Activated T-cell treated with anti-CD3 and anti-CD28 coated beads for 48 hours (primary cell): Measurements from ENCODE around the gene CEP170.
A peak's percentile ranks its signal among the peaks of the same experiment; 100 is the strongest.

Experiments used
- DNase-seq: peaks from one replicate; pipeline ENCODE4 v3.0.0-alpha.2; 2020; ENCODE audit warnings: low read depth

The CEP170 gene

DNA sequence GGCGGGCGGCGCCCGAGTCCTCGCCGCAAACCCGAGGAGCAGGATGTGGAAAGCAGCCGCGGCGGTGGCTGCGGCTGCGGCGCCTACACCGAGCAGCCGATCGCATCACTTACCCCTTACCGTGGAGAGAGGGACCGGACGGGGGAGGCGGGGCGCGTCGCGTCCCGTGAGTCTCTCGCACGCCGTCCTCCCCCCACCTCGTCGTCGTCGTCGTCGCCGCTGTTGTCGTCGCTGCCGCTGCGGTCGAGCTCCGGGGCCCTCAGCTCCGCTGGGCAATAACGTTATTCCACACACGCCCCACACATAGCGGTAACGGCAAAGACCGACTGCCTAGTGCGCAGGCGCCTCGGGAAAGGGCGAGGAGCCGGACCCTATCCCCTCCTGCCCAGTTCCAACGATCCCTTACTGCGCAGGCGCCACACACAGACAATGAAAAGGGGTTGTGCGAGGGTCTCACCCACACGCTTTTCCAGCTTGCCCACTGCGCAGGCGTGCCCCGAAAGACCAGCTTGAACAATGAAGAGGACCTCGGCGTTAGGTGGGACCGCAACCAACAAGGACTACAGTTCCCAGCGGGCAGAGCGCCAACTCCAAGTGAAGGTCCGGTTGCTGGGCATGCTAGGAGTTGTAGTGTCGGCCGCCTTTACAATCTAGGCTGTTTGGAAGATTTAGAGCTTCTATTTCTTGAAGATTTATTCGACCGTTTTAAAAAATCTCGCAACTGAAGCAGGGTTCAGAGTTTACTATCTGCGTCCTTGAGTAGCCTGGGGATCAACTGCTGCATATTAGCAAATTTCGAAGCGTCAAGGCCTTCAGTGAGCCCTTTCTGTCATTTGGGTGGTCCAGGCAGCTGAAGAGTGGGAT, at the start of gene CEP170:
Gene CEP170 (minus strand): TSS at position 355 of the 864 bp plus-strand sequence. CDS start 30,001 bp downstream, outside the sequence.
- peak; percentile 85 for DNase-seq

DNA sequence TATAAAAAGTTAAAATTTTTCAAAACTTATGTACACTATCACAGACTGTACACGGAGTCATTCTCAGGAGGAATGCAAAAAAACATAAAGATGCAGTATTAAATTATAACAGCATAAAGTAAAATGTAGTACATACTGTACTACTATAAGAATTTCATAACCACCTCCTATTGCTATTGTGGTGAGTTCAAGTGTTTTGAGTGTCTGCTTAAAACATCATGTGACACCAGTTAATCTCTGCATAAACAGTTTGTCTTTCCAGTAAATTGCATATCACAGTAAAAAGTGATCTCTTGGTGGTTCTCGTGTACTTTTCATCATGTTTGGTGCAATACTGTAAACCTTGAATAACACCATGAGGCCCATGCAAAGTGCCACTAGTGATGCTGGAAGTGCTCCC, 46.0 kb upstream of the CEP170 start:
- DNase-seq = no peak

DNA sequence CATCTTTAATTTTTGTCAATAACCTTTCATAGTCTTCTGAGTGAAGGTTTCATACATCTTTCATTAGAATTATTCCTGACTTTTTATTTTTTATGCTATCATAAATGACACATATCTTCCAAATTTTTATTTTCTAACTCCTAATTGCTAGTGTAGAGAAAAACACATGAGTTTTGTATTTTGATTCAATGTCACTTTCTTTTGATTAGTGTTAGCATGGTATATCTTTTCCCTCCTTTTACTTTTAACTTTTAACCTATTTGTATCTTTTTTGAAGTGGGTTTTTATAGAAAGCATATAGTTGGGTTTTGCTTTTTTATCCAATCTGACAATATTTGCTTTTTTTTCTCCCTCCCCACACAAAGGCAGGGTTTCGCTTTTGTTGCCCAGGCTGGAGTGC, 44.0 kb upstream of the CEP170 start:
- no peak for DNase-seq

DNA sequence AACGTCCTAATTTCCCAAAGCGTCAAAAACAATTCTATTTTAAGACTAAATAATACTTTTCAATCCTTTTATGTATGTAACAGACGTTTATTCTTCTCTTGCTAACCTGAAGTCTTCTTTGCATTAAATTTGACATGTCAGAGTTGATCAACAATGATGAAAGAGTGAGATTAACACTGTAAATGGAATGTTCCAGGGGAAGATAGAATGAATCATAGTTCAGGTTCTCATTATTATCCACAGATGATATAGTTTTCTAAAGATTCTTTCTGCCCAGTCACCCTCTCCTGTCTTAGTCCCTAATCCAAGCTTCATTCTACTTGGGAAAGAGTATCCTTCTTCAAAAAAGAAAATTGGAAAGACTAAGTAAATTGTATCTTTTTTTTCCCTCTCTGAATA, 39.6 kb upstream of the CEP170 start:
- no peak for DNase-seq

DNA sequence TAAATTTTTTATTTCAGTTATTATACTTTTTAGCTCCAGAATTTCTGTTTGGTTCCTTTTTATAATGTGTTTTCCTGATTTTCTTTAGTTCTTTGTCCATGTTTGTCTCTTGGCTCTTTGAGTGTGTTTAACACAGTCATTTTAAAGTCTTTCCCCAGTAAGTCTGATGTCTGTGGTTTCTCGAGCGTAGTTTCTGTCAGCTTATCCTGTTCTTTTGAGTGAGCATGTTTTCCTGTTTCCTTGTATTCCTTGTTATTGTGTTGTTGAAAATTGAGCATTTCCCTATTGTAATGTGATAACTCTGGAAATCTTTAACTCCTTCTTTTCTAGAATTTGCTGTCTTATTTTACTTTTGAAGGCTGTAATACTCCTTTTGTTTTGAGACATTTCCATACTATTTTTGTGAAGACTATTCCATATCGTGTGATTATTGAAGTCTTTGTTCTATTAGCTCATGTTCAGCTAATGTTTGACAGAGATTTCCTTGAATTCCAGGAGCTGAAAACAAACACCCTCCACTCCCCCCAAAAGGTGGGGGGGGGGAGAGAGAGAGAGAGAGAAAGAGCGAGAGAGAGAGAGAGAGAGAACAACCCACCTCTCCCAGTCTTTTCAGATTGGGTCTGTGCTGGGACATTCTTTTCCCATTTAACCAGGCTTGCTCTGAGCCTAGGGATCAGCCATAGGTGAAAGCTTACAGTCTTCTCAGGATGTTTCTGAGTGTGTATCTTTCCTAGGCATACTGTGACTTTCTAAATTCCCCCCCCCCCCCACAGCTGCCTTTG, 39.1 kb upstream of the CEP170 start:
- DNase-seq = no peak

DNA sequence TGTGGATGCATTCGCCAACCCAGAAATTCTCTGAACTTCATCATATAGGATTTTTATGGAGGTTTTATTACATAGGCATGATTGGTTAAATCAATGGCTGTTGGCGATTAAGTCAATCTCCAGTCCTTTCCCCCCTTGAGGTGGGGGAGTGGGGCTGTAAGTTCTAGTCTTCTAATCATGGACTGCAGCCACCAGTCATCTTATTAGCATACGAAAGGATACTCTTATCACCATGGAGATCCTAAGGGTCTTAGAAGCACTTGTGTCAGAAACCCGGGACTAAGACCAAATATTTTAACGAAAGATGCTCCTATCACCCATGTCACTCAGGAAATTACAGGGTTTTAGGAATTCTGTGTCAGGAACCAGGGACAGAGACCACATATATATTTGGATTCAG, 37.0 kb upstream of the CEP170 start:
- no peak for DNase-seq

DNA sequence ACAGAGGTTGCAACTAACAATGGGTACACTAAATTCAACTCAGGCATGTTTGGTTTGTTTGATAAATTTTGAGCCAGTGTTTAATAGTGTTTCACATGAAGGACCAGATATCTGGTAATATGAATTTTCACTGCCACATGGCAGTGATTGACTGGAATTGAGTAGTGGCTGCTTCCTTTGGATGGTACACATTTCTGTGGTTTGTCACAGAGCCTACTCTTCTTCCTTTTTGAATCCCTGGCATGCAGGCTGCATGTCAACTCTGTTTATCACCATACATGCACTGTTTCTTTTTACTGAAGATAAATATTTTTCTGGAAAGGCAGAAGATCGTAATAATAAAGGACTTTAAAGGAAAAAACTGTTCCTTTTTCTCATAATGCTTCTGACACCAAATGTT, 36.2 kb upstream of the CEP170 start:
- DNase-seq = no peak

DNA sequence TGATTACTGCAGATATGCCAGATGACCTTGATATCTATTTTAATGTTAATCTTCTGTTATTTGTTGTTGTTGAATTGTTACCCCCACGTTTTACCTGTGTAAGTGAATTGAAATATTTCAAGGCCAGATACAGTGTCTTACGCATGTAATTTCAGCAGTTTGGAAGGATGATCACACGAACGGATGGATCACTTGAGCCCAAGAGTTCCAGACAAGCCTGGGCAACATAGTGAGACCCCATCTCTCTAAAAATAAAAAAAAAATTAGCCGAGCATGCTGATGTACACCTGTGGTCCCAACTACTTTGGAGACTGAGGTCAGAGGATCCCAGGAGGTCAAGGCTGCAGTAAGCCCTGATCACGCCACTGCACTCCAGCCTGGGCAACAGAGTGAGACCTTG, 33.0 kb upstream of the CEP170 start:
- DNase-seq = no peak

DNA sequence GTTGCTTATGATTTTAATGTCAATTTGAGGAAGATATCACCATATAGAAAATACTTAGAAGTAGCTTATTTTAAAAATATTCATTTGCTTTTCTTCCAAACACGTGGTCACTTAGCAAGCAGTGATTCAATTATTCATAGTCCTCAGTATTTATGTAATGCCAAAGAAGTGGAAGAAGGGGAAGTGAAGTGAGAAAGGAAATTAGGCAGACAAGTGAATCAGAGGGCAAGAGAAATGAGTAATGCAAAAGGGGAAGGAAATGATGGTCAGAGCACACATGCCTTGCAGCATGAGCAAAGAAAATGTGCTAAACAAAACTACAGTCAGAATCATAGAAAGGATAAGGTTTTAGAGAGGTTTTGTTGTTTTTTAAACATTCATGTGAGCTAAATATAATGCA, 32.6 kb upstream of the CEP170 start:
- DNase-seq = no peak

DNA sequence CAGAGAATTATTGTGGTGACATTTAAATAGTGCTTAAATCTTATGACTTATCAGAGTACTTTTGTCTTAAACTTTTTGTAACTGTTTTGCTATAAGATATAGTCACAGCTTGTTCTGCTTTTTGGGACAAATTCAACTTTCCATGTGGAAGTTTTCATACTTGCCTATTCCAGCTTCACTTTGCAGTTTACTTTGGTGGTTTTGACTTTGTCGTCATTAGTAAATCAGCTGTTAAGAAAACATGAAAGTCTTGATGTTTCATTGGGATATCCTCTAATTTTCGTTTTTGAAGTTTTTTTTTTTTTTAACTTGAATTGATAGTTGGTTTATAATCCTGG, 32.0 kb upstream of the CEP170 start:
- no peak for DNase-seq

DNA sequence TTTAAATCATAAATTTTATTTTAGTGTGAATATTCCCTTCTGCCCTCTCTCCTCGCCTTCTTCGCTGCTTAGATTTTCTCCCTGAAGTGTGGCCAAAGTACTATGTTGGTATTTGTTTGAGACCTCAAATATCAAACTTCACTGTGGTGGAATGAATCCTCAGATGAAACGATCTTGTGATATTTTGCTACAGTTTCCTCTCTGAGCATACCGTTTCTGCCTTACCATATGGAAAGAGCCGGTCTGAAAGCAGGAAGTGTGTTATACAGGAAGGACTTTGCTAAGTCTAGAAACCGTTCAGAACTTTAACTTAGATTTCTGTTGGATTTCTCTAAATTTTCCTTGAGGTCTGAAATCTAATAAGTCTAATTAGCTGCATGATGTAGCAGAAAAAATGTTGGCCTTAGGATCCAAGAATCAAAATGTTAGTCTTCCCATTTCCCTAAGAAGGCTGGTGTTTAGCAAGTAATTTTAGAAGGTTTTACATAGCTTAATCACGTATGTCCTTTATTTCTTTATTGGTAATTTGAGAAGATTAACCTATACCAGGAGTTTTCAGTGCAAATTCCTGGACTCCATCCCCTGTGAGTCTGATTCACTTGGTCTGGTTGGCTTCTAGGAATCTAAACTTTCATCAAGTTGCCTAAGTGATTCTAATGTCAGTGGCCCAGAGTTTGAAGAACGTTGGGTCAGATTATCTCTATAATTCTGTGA, 31.5 kb upstream of the CEP170 start:
- no peak for DNase-seq

DNA sequence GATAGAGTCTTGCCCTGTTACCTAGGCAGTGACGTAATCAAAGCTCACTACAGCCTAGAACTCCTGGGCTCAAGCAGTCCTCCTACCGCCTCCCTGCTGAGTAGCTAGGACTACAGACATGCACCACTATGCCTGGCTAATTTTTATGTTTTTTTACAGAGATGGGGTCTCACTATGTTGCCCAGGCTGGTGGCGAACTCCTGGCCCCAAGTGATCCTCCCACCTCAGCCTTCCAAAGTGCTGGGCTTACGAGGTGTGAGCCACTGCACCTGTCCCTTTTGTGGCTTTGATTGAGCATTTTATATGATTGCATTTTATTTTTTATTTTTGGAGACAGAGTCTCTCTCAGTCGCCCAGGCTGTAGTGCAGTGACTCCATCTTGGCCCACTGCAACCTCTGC, 26.6 kb upstream of the CEP170 start:
- no peak for DNase-seq

DNA sequence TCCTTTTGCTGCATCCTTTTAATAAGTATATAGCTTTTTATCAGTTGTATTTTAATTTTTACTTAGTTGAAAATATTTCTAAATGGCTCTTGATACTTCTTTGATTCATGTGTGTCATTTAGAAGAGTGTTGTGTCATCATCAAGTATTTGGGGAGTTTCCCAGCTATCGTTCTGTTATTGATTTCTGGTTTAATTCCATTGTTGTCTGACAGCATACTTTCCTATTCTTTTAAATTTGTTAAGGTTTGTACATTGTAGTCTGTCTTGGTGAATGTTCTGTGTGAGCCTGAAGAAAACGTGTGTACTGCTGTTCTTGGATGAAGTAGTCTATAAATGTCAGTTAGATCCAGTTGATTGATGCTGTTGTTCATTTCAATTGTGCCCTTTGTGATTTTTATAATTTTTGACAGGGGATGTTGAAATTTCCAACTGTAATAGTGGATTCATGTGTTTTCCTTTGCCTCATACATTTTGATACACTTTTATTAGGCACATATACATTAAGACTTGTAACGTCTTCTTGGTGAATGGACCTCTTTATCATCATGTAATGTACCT, 25.6 kb upstream of the CEP170 start:
- no peak for DNase-seq

DNA sequence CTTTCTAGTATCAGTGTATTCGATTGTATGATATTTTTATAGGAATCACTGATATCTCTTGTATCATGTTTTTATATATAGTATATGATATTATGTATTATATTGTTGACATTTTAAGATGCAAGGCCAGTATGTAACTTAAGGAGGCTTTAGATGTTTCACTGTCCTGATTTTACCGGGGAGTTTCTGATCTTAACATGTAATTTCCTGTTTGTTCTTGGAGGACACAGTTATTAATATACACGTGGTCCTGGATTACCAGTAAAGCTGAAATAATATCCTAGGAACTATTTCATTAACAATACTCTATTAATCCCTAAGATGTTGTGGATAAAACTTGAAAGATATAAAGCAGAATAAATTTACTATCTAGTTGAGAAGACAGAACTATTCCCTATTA, 20.2 kb upstream of the CEP170 start:
- DNase-seq = no peak

DNA sequence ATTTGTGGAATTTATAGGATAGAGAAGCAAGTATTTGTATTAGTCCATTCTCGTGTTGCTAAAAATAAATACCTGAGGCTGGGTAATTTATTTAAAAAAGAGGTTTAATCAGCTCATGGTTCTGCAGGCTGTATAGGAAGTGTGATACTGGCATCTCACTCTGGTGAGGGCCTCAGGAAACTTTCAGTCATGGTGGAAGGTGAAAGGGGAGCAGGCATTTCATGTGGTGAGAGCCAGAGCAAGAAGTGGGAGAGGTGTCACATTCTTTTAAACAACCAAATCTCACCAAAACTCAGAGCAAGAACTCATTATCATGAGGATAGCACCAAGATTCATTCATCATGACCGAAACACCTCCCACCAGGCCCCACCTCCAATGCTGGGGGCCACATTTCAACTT, 18.9 kb upstream of the CEP170 start:
- DNase-seq = no peak

DNA sequence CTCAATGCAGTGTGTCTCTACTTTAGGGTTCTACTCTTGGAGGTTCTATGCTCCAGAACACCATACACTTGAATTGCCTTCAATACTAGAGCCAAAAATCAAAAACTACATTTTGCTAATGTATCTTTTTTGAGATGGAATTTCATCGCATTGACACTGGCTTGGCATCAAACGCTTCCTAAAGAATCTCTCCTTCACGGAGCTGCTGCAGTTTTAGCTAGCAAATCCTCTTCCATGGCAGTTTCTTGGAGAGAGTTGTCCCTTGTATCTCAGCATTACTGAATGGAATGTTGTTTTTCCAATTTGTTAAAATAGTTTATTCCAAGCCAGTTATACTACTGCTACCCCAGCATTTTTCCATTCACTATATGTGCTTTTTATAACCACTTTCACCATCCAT, 18.4 kb upstream of the CEP170 start:
- DNase-seq = no peak

DNA sequence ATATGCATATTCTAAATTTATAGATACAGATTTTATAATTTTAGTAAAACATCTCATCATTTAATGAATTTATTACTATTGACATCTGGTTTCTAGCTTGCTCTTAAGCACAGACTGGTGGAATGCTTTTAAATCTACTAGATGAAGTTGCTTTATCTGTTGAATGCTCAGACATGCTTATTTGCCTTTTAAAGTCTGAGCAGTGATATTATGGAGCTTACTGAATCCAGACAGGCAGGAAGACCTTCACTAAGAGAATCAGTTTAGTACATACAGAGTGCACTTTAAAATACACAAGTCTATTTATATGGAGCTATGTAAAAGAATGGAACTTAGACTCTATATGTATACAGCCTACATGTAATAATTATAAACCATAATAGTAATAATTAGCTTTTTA, 17.3 kb upstream of the CEP170 start:
- no peak for DNase-seq

DNA sequence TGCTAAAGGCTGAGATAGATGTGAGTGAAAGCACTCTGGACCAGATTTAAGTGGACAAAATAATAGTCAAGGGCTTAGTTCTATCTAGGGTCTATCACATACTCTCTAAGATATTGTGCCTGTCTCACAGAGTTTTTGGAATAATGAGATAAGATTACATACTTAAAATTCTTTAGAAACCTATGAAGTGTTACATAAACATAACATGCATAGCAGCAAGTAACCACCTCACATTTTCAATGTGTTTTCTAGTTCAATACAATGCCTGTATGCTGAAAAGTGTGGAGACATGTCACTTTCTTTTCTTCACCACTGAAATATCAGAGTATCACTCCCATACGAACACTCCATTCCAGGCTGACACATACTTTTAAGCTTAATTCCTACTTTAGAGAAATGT, 16.9 kb upstream of the CEP170 start:
- DNase-seq = no peak

DNA sequence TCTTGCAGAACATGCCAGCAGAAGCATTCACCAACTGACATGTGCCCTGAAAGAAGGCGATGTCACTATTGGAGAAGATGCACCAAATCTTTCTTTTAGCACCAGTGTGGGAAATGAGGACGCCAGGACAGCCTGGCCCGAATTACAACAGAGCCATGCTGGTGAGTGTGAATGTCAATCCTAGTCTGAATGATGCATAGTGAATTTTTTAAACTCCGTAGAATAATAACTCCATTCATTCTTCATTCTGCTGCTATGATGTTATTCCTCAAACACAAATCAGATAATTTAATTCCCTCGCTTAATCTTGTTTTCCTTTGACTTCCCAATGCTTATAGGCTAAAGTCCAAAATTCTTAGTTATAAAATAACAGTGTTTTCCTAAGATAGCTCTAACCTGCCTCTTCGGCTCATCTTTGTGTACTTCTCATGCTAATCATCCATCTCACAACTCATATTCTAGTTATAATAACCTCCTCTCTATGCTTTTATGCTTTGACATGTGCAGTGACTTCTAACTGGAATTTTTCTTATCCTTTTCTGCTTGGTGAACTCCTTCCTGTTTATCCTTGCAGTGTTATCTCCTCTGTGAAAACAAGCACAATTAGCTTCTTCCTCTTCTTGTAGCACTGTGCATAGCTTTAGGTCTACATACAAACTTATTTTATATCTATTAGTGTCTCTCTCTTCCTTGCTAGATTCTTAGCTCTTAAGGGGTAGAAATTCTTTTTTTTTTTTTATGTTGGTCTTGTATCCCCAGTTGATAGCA, 15.2 kb upstream of the CEP170 start:
- DNase-seq = no peak

DNA sequence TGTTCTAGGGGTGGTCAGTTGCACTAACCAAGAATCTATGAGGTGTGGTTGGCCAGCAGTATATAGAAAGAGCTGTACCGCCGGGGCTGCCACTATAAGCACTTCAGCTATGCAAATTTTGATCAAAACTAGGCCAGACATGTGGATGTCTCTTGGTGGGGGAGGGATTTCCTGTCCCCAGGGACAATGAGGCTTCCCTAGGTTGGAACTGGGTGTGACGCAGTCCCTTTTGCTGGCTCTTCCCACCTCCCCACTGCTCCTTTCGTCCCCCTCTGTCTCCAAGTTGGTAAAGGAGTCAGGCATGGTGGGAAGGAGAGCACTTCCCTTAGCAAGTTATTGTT, 14.3 kb upstream of the CEP170 start:
- no peak for DNase-seq

DNA sequence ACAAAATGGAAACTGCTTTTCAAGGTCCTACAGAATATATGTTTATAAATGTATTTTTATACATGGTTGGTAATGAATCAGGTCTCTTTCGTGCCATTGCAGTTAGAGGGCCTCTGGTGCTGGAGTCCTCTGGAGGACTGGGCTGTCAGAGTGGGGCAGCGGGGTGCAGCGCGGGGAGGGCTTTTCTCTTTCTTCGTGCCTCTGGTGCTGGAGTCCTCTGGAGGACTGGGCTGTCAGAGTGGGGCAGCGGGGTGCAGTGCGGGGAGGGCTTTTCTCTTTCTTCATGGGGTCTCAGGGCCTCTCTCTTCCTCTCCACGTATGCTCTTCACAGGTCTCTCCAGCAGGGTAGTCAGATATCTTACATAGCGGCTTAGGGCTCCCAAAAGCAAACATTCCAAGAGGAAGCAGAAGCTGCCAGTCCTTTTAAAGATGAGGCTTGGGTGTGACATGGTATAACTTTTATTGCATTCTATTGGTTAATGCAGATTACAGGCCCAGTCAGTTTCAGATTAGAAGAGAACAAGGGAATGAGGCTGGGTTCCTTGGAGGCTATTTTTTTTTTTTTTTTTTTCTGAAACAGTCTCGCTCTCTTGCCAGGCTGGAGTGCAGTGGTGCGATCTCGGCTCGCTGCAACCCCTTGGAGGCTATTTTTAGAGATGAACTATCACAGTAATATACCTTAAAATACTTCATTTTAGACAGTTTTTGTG, 13.8 kb upstream of the CEP170 start:
- no peak for DNase-seq
